NCI-H2107 (cell line): ENCODE data around the gene KRTAP4-4.

Source experiments
- DNase-seq: peaks from one replicate; lab custom pipeline; 2025; lab: John Stamatoyannopoulos, UW

KRTAP4-4 gene

GRCh38 chr17:41111151-41111885 is 49.2 kb downstream of the KRTAP4-4 start:
- no peak for DNase-seq
